Liver (tissue), 3 donors: ENCODE results near the gene YTHDC1.

ENCODE experiments used
- JUND ChIP-seq, 2 donors: IDR thresholded peaks; 2 replicates each; pipeline ENCODE4 v1.6.1; 2016; ENCODE audit warnings: antibody characterized with exemption in 2 of 2
- RAD21 ChIP-seq, 2 donors: IDR thresholded peaks; 2 replicates each; pipeline ENCODE4 v1.6.1; 2016; ENCODE audit warnings: antibody characterized with exemption in 2 of 2, mild to moderate bottlenecking in 2 of 2
- RXRA ChIP-seq, 2 donors: IDR thresholded peaks; 2 replicates each; pipeline ENCODE4 v1.6.1; 2017 to 2018; ENCODE audit warnings: antibody characterized with exemption in 2 of 2, mild to moderate bottlenecking in 1 of 2
- TAF1 ChIP-seq: conservative IDR thresholded peaks from 2 replicates; pipeline ENCODE4 v1.6.1; 2016; ENCODE audit warnings: antibody characterized with exemption, mild to moderate bottlenecking
- YY1 ChIP-seq: IDR thresholded peaks from 2 replicates; pipeline ENCODE4 v1.6.1; 2016; ENCODE audit warnings: antibody characterized with exemption, mild to moderate bottlenecking
- TF ChIP-seq, protein P1 (sequence below): IDR thresholded peaks from 2 replicates; pipeline ENCODE4 v1.6.1; 2016; ENCODE audit warnings: antibody characterized with exemption
- TF ChIP-seq, protein P2 (sequence below): fragments of 150-350 bp; IDR thresholded peaks from 2 replicates; pipeline ENCODE4 v1.5.1; 2017; ENCODE audit warnings: improper control_type of control experiment, low read depth, low read length; ENCODE audit not compliant: missing input control
- TF ChIP-seq, protein P3 (sequence below): IDR thresholded peaks from 2 replicates; pipeline ENCODE4 v1.6.1; 2016; ENCODE audit warnings: antibody characterized with exemption, mild to moderate bottlenecking
- TF ChIP-seq, protein P4 (sequence below): IDR thresholded peaks from 2 replicates; pipeline ENCODE4 v1.6.1; 2016; ENCODE audit warnings: antibody characterized with exemption
- donor health status: healthy.
- donor health status: healthy.

DNA sequence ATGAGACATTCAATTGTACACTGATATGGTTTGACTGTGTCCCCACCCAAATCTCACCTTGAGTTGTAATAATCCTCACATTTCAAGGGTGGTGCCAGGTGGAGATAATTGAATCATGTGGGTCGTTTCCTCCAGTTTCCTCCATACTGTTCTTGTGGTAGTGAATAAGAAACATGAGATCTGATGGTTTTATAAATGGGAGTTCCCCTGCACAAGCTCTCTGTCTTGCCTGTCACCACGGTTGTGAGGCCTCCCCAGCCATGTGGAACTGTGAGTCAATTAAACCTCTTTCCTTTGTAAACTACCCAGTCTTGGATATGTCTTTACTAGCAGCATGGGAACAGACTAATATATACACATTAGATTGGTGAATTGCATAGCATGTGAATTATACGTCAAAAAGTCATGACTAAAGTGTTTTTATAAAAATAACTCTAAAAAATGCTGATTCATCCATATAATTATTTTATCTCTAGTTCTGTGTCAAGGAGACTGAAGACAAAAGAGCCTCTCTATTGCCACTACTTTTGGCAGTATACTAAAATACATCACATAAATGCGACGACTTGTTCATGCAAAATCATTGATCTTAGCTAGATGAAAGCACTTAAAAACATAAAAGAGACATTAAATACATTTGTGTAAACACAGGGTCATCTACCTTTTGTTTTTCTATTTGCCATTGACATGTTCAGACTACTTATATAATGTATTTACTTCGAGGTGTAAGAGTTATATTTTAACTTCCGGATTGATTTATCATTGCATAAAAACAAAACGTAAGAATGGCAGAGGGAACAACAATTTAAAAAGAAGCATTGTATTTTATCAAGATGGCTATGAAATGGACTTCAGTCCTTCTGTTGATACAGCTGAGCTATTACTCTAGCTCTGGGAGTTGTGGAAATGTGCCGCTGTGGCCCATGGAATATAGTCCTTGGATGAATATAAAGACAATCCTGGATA, 50.1 kb downstream of the YTHDC1 start:
- TF ChIP-seq, protein P1, sequence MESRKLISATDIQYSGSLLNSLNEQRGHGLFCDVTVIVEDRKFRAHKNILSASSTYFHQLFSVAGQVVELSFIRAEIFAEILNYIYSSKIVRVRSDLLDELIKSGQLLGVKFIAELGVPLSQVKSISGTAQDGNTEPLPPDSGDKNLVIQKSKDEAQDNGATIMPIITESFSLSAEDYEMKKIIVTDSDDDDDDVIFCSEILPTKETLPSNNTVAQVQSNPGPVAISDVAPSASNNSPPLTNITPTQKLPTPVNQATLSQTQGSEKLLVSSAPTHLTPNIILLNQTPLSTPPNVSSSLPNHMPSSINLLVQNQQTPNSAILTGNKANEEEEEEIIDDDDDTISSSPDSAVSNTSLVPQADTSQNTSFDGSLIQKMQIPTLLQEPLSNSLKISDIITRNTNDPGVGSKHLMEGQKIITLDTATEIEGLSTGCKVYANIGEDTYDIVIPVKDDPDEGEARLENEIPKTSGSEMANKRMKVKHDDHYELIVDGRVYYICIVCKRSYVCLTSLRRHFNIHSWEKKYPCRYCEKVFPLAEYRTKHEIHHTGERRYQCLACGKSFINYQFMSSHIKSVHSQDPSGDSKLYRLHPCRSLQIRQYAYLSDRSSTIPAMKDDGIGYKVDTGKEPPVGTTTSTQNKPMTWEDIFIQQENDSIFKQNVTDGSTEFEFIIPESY: no peak
- TF ChIP-seq YY1 (no peak), JUND (IDR thresholded peaks at IDR 0.05) (no peak), TAF1 (no peak), RAD21 (IDR thresholded peaks at IDR 0.05) (no peak), RXRA (IDR thresholded peaks at IDR 0.05) (no peak)
- TF ChIP-seq, protein P2, sequence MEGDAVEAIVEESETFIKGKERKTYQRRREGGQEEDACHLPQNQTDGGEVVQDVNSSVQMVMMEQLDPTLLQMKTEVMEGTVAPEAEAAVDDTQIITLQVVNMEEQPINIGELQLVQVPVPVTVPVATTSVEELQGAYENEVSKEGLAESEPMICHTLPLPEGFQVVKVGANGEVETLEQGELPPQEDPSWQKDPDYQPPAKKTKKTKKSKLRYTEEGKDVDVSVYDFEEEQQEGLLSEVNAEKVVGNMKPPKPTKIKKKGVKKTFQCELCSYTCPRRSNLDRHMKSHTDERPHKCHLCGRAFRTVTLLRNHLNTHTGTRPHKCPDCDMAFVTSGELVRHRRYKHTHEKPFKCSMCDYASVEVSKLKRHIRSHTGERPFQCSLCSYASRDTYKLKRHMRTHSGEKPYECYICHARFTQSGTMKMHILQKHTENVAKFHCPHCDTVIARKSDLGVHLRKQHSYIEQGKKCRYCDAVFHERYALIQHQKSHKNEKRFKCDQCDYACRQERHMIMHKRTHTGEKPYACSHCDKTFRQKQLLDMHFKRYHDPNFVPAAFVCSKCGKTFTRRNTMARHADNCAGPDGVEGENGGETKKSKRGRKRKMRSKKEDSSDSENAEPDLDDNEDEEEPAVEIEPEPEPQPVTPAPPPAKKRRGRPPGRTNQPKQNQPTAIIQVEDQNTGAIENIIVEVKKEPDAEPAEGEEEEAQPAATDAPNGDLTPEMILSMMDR: no peak
- TF ChIP-seq, protein P3, sequence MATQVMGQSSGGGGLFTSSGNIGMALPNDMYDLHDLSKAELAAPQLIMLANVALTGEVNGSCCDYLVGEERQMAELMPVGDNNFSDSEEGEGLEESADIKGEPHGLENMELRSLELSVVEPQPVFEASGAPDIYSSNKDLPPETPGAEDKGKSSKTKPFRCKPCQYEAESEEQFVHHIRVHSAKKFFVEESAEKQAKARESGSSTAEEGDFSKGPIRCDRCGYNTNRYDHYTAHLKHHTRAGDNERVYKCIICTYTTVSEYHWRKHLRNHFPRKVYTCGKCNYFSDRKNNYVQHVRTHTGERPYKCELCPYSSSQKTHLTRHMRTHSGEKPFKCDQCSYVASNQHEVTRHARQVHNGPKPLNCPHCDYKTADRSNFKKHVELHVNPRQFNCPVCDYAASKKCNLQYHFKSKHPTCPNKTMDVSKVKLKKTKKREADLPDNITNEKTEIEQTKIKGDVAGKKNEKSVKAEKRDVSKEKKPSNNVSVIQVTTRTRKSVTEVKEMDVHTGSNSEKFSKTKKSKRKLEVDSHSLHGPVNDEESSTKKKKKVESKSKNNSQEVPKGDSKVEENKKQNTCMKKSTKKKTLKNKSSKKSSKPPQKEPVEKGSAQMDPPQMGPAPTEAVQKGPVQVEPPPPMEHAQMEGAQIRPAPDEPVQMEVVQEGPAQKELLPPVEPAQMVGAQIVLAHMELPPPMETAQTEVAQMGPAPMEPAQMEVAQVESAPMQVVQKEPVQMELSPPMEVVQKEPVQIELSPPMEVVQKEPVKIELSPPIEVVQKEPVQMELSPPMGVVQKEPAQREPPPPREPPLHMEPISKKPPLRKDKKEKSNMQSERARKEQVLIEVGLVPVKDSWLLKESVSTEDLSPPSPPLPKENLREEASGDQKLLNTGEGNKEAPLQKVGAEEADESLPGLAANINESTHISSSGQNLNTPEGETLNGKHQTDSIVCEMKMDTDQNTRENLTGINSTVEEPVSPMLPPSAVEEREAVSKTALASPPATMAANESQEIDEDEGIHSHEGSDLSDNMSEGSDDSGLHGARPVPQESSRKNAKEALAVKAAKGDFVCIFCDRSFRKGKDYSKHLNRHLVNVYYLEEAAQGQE: no peak
- TF ChIP-seq, protein P4, sequence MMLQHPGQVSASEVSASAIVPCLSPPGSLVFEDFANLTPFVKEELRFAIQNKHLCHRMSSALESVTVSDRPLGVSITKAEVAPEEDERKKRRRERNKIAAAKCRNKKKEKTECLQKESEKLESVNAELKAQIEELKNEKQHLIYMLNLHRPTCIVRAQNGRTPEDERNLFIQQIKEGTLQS: no peak
